Breast epithelium (tissue), 3 donors: ENCODE results near the gene CAMTA1.

Experiments
- CTCF ChIP-seq, 3 donors: fragments of 450-650 bp; IDR thresholded peaks; one replicate each; pipeline ENCODE4 v1.5.1; 2016 to 2017; ENCODE audit warnings: antibody characterized with exemption in 3 of 3, mild to moderate bottlenecking in 3 of 3, moderate library complexity in 3 of 3
- POLR2A ChIP-seq: fragments of 450-650 bp; IDR thresholded peaks from one replicate; pipeline ENCODE4 v1.6.1; 2016; ENCODE audit warnings: antibody characterized with exemption, mild to moderate bottlenecking, moderate library complexity

GRCh38 chr1:7761103-7761502 lies 975.8 kb downstream of the CAMTA1 start:
- no peak for TF ChIP-seq CTCF (IDR thresholded peaks at IDR 0.05)
- TF ChIP-seq POLR2A = no peak
